K562 (cell line): ENCODE measurements around the gene MPIG6B. TPM values are rescaled to one million over a fixed set of nuclear protein-coding genes. Genes with fewer than 3 reads are reported as not detected.

Experiments
- ARID1B ChIP-seq: fragments of 450-650 bp; IDR thresholded peaks from 2 replicates; pipeline ENCODE4 v1.6.1; 2016; ENCODE audit warnings: antibody characterized with exemption, mild to moderate bottlenecking, inconsistent platforms
- ASH1L ChIP-seq: fragments of 450-650 bp; IDR thresholded peaks from 2 replicates; pipeline ENCODE4 v1.6.1; 2018; ENCODE audit warnings: borderline replicate concordance, mild to moderate bottlenecking, low read depth; ENCODE audit not compliant: partially characterized antibody
- ATF4 ChIP-seq: fragments of 450-650 bp; formaldehyde crosslinking; IDR thresholded peaks from 2 replicates; pipeline ENCODE4 v1.4.0; 2022; ENCODE audit warnings: mild to moderate bottlenecking, moderate library complexity
- CBFB ChIP-seq: sonication (generic); formaldehyde crosslinking; IDR thresholded peaks from 2 replicates; pipeline ENCODE4 v1.4.0; 2020; ENCODE audit warnings: mild to moderate bottlenecking, missing genetic modification reagents
- CHD4 ChIP-seq: fragments of 200-600 bp; sonication (generic); IDR thresholded peaks from 3 replicates; pipeline ENCODE4 v1.6.1; 2012; ENCODE audit warnings: low read depth, mild to moderate bottlenecking, mixed read lengths, low read length, inconsistent platforms; ENCODE audit not compliant: insufficient read depth, insufficient replicate concordance, poor library complexity, severe bottlenecking
- CREB3 ChIP-seq: fragments of 450-650 bp; conservative IDR thresholded peaks from 2 replicates; pipeline ENCODE4 v1.6.1; 2016; ENCODE audit warnings: missing genetic modification characterization, low read depth, mild to moderate bottlenecking, missing compliant biosample characterization, moderate library complexity
- FOXK1 ChIP-seq: sonication (generic); formaldehyde crosslinking; IDR thresholded peaks from 2 replicates; pipeline ENCODE4 v1.8.0; 2022; ENCODE audit warnings: missing genetic modification reagents, mild to moderate bottlenecking, borderline replicate concordance
- ILK ChIP-seq: fragments of 450-650 bp; IDR thresholded peaks from 2 replicates; pipeline ENCODE4 v1.6.1; 2016; ENCODE audit warnings: missing genetic modification characterization, low read depth, mild to moderate bottlenecking, missing compliant biosample characterization, moderate library complexity, borderline replicate concordance
- MEIS2 ChIP-seq: fragments of 450-650 bp; IDR thresholded peaks from 2 replicates; pipeline ENCODE4 v1.6.1; 2014; ENCODE audit warnings: mild to moderate bottlenecking; ENCODE audit not compliant: partially characterized antibody
- NBN ChIP-seq: fragments of 450-650 bp; IDR thresholded peaks from 2 replicates; pipeline ENCODE4 v1.6.1; 2016; ENCODE audit warnings: low read depth, mild to moderate bottlenecking
- PTRF ChIP-seq: fragments of 450-650 bp; IDR thresholded peaks from 2 replicates; pipeline ENCODE4 v1.6.1; 2016; ENCODE audit warnings: mild to moderate bottlenecking, missing genetic modification characterization, missing compliant biosample characterization
- PTTG1 ChIP-seq: fragments of 450-650 bp; IDR thresholded peaks from 2 replicates; pipeline ENCODE4 v1.6.1; 2016; ENCODE audit warnings: low read depth, mild to moderate bottlenecking, missing genetic modification characterization, missing compliant biosample characterization
- SETDB1 ChIP-seq: IDR thresholded peaks from one replicate; pipeline ENCODE4 v1.6.1; 2012; ENCODE audit warnings: low read length, control low read depth, inconsistent platforms
- SMAD3 ChIP-seq: fragments of 450-650 bp; formaldehyde crosslinking; conservative IDR thresholded peaks from 2 replicates; pipeline ENCODE4 v1.4.0; 2020; ENCODE audit warnings: mild to moderate bottlenecking
- SRF ChIP-seq, 2 experiments: fragments of 250-450, 450-650 bp in 1 of 2; sonication (Bioruptor Pico) in 1 of 2; sonication (generic) in 1 of 2; formaldehyde crosslinking; IDR thresholded peaks; 2 replicates each; pipeline versions ENCODE4 v1.5.0 to v1.5.1; 2020 to 2022; ENCODE audit warnings: mild to moderate bottlenecking in 1 of 2, missing genetic modification reagents in 1 of 2
- ZBTB8A ChIP-seq: fragments of 450-650 bp; IDR thresholded peaks from 2 replicates; pipeline ENCODE4 v1.6.1; 2018; ENCODE audit warnings: mild to moderate bottlenecking, moderate library complexity; ENCODE audit not compliant: partially characterized antibody
- ZKSCAN1 ChIP-seq: fragments of 150-350 bp; IDR thresholded peaks from 2 replicates; pipeline ENCODE4 v1.6.1; 2016; ENCODE audit warnings: low read depth, low read length
- ZNF551 ChIP-seq: fragments of 250-450 bp; sonication (Bioruptor Pico); IDR thresholded peaks from 2 replicates; pipeline ENCODE4 v1.5.0; 2021; ENCODE audit warnings: mild to moderate bottlenecking, moderate library complexity
- ZNF589 ChIP-seq: fragments of 200-800 bp; sonication (Bioruptor generic); IDR thresholded peaks from 2 replicates; pipeline ENCODE4 v1.6.1; 2016; ENCODE audit warnings: low read depth, missing genetic modification characterization, missing compliant biosample characterization
- ZNF76 ChIP-seq: fragments of 250-450 bp; sonication (Bioruptor Pico); IDR thresholded peaks from 2 replicates; pipeline ENCODE4 v1.4.0; 2020; ENCODE audit warnings: mild to moderate bottlenecking, moderate library complexity, borderline replicate concordance
- polyA plus RNA-seq, 8 experiments: library from polyadenylated mRNA; depleted of rRNA in 4 of 8; stranded (reverse) in 5 of 8; unstranded in 3 of 8; fragments of >200 nt; fragmentation: Nextera tagmentation in 2 of 8; fragmentation: Illumina TruSeq in 1 of 8; extraction: Ambion mirVana in 2 of 8; extraction: Trizol in 1 of 8; gene quantifications; 2 replicates each; pipeline versions ENCODE4 v1.2.1 to v1.2.3, GENCODE V29; 2011 to 2014; ENCODE audit warnings: inconsistent platforms in 1 of 8, missing spikeins in 1 of 8
- total RNA-seq, 7 experiments: library from RNA; depleted of rRNA in 6 of 7; stranded (reverse); fragments of >200 nt in 6 of 7; fragmentation: Illumina TruSeq in 2 of 7; extraction: Trizol in 2 of 7; gene quantifications; 2 replicates each; pipeline versions ENCODE4 v1.2.1 to v1.2.3, GENCODE V29; 2011 to 2021; ENCODE audit warnings: low replicate concordance in 1 of 7

Gene MPIG6B
- total and polyA plus RNA-seq, 9 of the 15 experiments (the other 6 are each of a cell fraction or from before 2014, with no cell fraction given), result 0.11 to 1.2 (median 0.28) TPM; not detected in 1

GRCh38 chr6:31736768-31737314, 13.7 kb downstream of the MPIG6B start (continued):
- TF ChIP-seq CREB3 (tag) (peak; percentile 59; the same call in 1 of the 2 replicates), FOXK1 (CRISPR knock-in tag) (peak; percentile 6; the same call in 1 of the 2 replicates), SRF (CRISPR knock-in tag; IDR thresholded peaks at IDR 0.05) (0 out of 4 replicates have a peak, but pooled peaks of 1 of the 2 experiments have one; percentile 24), ZKSCAN1 (peak; percentile 8; the same call in 1 of the 2 replicates), NBN (no peak), ILK (tag) (peak; percentile 68; the same call in 1 of the 2 replicates), ATF4 (peak; percentile 35), PTRF (tag) (peak; percentile 9; the same call in 1 of the 2 replicates), ZNF589 (CRISPR knock-in tag) (no peak), CBFB (CRISPR knock-in tag) (0 out of 2 replicates have a peak, but pooled peaks have one; percentile 81), ZNF551 (CRISPR knock-in tag) (no peak), SETDB1 (no peak), ARID1B (no peak), ZBTB8A (no peak), CHD4 (peak; percentile 90), PTTG1 (tag) (no peak; the same call in 1 of the 2 replicates), MEIS2 (no peak), SMAD3 (CRISPR knock-in tag) (0 out of 2 replicates have a peak, but pooled peaks have one; percentile 3), ASH1L (no peak), ZNF76 (CRISPR knock-in tag) (0 out of 2 replicates have a peak, but pooled peaks have one; percentile 39)
